MM.1S (cell line): Measurements from ENCODE around the gene MTF1.

Source experiments
- DNase-seq: peaks from one replicate; pipeline ENCODE4 v3.0.0-alpha.2; 2015
- H2AFZ ChIP-seq: fragments of 300-600 bp; sonication (generic); 2 replicates; pipeline ENCODE4 v1.6.0; 2016; ENCODE audit warnings: antibody characterized with exemption, low read length
- H3F3A ChIP-seq: fragments of 300-600 bp; sonication (generic); 2 replicates; pipeline ENCODE4 v1.6.1; 2016; ENCODE audit warnings: mild to moderate bottlenecking, antibody characterized with exemption, low read length, moderate library complexity, mixed read lengths; ENCODE audit not compliant: insufficient read depth
- H3K27ac ChIP-seq: fragments of 300-600 bp; sonication (generic); 2 replicates; pipeline ENCODE4 v1.5.1; 2016; ENCODE audit warnings: mild to moderate bottlenecking, low read length
- H3K27me3 ChIP-seq: fragments of 300-600 bp; sonication (generic); replicated peaks from 2 replicates; pipeline ENCODE4 v1.6.0; 2016; ENCODE audit warnings: low read length; ENCODE audit not compliant: insufficient read depth
- H3K36me3 ChIP-seq: fragments of 300-600 bp; sonication (generic); replicated peaks from 2 replicates; pipeline ENCODE4 v1.6.1; 2016; ENCODE audit warnings: mild to moderate bottlenecking, low read length, mixed read lengths; ENCODE audit not compliant: insufficient read depth
- H3K4me1 ChIP-seq: fragments of 300-600 bp; sonication (generic); 2 replicates; pipeline ENCODE4 v1.6.1; 2016; ENCODE audit warnings: low read length, mixed read lengths
- H3K4me2 ChIP-seq: fragments of 300-600 bp; sonication (generic); 2 replicates; pipeline ENCODE4 v1.6.0; 2016; ENCODE audit warnings: low read depth, low read length
- H3K4me3 ChIP-seq: fragments of 300-600 bp; sonication (generic); 2 replicates; pipeline ENCODE4 v1.5.1; 2016; ENCODE audit warnings: low read length, mixed read lengths
- H3K79me2 ChIP-seq: fragments of 300-600 bp; sonication (generic); 2 replicates; pipeline ENCODE4 v1.6.1; 2016; ENCODE audit warnings: mixed run types, low read length, mixed read lengths
- H3K9ac ChIP-seq: fragments of 300-600 bp; sonication (generic); 2 replicates; pipeline ENCODE4 v1.6.1; 2016; ENCODE audit warnings: low read length, mixed read lengths
- H3K9me2 ChIP-seq: fragments of 300-600 bp; sonication (generic); replicated peaks from 2 replicates; pipeline ENCODE4 v1.6.1; 2016; ENCODE audit warnings: mild to moderate bottlenecking, low read length, mixed read lengths; ENCODE audit not compliant: insufficient read depth
- H3K9me3 ChIP-seq: fragments of 300-600 bp; sonication (generic); replicated peaks from 2 replicates; pipeline ENCODE4 v1.6.1; 2016; ENCODE audit warnings: mild to moderate bottlenecking, low read length, mixed read lengths; ENCODE audit not compliant: insufficient read depth
- H4K20me1 ChIP-seq: fragments of 300-600 bp; sonication (generic); 2 replicates; pipeline ENCODE4 v1.6.1; 2016; ENCODE audit warnings: mild to moderate bottlenecking, low read length, moderate library complexity, mixed read lengths; ENCODE audit not compliant: insufficient read depth
- EZH2 ChIP-seq: fragments of 300-600 bp; sonication (generic); optimal IDR thresholded peaks from 2 replicates; pipeline ENCODE3; 2017; ENCODE audit warnings: low read depth, mild to moderate bottlenecking, antibody characterized with exemption, low read length, mixed read lengths
- EZH2phosphoT487 ChIP-seq: fragments of 300-600 bp; sonication (generic); IDR thresholded peaks from 2 replicates; pipeline ENCODE4 v1.6.1; 2018; ENCODE audit warnings: antibody characterized with exemption, low read length
- TF ChIP-seq, protein P1 (sequence below): fragments of 300-600 bp; sonication (generic); IDR thresholded peaks from 2 replicates; pipeline ENCODE4 v1.5.1; 2016; ENCODE audit warnings: antibody characterized with exemption, low read length, mixed read lengths

MTF1 gene

DNA sequence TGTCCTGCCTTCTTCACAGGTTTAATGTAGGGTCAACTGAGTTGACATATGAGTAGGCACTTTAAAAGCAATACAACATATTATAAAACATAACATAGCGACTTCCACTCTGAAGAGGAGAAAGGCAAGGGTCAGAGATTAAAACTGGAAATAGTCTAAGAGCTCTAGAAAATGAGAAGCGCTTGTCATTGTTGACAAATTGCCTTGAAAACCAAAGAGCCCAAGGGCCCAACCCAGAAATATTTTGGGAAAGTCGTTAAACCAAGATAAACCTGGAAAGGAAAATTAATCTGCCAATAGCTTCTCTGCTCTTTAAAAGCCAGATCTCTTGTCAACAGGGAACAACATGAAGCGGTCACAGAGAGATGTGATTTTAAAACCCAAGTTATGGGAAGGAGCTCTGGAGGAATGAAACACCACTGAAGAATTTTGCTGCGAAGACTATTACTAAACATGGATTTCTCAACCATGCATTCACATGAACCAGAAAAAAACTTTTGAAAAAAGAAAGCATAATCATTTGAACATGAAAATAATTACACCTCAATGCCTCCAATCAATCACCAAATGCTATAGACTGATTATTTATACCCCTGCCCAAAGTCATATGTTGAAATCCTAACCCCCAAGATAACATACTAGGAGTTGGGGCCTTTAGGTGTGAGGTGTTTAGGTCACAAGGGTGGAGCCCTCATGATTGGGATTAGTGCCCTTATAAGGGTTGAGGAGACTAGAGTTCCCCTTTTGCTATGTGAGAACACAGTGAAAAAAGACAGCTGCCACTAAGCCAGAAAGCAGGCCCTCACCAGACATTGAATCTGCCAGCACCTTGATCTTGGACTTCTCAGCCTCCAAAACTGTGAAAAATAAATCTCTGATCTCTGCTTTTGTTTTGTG is 33.0 kb upstream of the MTF1 start:
- Histone ChIP-seq H3K4me3 (no peak overlapping the region), H3K27ac (no peak overlapping the region), H3K27me3 (no peaks in the 10 kb centered on the region), H3K9me2 (no peaks in the 10 kb centered on the region), H3K4me2 (no peak overlapping the region), H3K9ac (no peak overlapping the region), H3K36me3 (0 out of 2 replicates have a peak, but pooled peaks cover 5% of the 10 kb centered on the region), H4K20me1 (no peaks in the 10 kb centered on the region), H3K9me3 (no peaks in the 10 kb centered on the region), H3K4me1 (no peaks in the 10 kb centered on the region), H2AFZ (no peak overlapping the region), H3F3A (no peaks in the 10 kb centered on the region), H3K79me2 (no peaks in the 10 kb centered on the region)
- TF ChIP-seq EZH2 = no peak
- TF ChIP-seq EZH2phosphoT487 = no peak
- TF ChIP-seq, protein P1, sequence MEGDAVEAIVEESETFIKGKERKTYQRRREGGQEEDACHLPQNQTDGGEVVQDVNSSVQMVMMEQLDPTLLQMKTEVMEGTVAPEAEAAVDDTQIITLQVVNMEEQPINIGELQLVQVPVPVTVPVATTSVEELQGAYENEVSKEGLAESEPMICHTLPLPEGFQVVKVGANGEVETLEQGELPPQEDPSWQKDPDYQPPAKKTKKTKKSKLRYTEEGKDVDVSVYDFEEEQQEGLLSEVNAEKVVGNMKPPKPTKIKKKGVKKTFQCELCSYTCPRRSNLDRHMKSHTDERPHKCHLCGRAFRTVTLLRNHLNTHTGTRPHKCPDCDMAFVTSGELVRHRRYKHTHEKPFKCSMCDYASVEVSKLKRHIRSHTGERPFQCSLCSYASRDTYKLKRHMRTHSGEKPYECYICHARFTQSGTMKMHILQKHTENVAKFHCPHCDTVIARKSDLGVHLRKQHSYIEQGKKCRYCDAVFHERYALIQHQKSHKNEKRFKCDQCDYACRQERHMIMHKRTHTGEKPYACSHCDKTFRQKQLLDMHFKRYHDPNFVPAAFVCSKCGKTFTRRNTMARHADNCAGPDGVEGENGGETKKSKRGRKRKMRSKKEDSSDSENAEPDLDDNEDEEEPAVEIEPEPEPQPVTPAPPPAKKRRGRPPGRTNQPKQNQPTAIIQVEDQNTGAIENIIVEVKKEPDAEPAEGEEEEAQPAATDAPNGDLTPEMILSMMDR = no peak
- no peak for DNase-seq

DNA sequence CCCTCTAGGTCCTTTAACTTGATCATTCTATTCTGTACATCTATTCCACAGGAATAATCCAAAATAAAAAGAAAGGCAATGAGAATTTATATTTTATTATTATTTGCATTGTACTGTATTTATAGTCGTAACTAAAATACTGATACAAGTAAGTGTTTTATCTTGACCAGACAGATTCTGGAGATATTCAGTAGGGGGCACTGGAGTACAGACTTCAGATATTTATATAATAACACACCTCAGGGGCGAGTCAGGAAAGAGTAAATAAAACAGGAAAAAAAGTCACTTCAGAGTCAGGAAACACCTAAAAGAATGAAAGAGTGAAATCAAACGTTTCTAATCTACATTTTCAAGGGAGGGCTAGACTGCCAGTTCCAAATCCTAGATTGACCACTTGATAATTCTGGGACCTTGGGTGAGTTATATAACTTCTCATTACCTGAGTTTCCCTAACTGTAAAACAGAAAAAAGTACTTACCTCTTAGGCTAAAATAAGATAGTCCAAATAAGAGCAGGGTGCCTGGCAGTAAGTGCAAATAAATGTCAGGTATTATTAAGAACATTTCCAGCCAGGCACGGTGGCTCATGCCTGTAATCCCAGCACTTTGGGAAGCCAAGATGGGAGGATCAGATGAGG is 31.1 kb upstream of the MTF1 start:
- no peak for DNase-seq
- H3K4me3 ChIP-seq = no peak overlapping the region
- H3K9me3 ChIP-seq = no peaks in the 10 kb centered on the region
- H3K27ac ChIP-seq = no peak overlapping the region
- no peaks in the 10 kb centered on the region for H3K9me2 ChIP-seq
- no peak overlapping the region for H3K4me2 ChIP-seq
- TF ChIP-seq, protein P1 = peak; percentile 37
- TF ChIP-seq EZH2 (no peak), EZH2phosphoT487 (no peak)
- no peaks in the 10 kb centered on the region for H3K27me3 ChIP-seq
- H3K9ac ChIP-seq = no peak overlapping the region
- no peaks in the 10 kb centered on the region for H3F3A ChIP-seq
- H3K79me2 ChIP-seq = no peaks in the 10 kb centered on the region
- no peak overlapping the region for H2AFZ ChIP-seq
- H4K20me1 ChIP-seq = no peaks in the 10 kb centered on the region
- no peaks in the 10 kb centered on the region for H3K4me1 ChIP-seq
- H3K36me3 ChIP-seq = 0 out of 2 replicates have a peak, but pooled peaks cover 5% of the 10 kb centered on the region

DNA sequence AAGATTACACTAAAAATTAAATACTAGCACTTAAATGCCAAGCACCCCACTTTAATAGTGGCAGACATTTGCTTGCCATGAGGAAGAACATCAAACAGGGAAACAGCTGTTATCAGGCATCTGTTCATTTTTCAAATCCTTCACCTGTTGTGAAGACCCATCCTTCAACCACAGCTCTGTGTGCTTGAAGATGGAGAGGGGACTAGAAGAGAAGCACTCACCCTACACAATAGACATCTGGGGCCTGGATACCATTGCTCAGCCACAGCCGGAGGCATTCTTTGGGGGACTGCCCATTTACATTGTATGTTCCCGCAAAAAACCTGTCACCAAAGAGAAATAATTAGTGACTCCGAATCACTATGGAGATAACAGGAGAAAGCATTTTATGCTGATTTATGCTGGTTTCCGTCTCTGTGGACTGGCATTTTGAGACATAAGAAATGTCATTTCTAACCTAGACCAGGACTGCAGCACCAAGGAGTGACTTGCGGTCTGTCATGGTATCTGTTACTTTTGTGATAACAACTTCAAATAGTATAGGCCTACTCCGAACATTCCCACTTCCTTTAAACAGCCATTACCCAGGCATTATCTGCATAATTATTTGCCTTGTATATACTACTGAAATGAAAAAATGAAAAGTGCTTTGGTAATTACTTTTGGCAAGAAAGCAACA is 28.8 kb upstream of the MTF1 start:
- no peaks in the 10 kb centered on the region for H3F3A ChIP-seq
- 0 out of 2 replicates have a peak, but pooled peaks cover 5% of the 10 kb centered on the region for H3K36me3 ChIP-seq
- H3K4me3 ChIP-seq = no peak overlapping the region
- H3K9me2 ChIP-seq = no peaks in the 10 kb centered on the region
- no peak overlapping the region for H2AFZ ChIP-seq
- no peaks in the 10 kb centered on the region for H3K4me1 ChIP-seq
- no peaks in the 10 kb centered on the region for H3K27me3 ChIP-seq
- H3K27ac ChIP-seq = no peak overlapping the region
- H3K4me2 ChIP-seq = no peak overlapping the region
- H3K9me3 ChIP-seq = no peaks in the 10 kb centered on the region
- H4K20me1 ChIP-seq = no peaks in the 10 kb centered on the region
- no peak for DNase-seq
- TF ChIP-seq EZH2phosphoT487 (no peak), EZH2 (no peak)
- TF ChIP-seq, protein P1 = no peak
- H3K79me2 ChIP-seq = no peaks in the 10 kb centered on the region
- H3K9ac ChIP-seq = no peak overlapping the region
